Femur (tissue), 1 donor: ENCODE measurements around the gene RNF167.

ENCODE experiments used
- DNase-seq: peaks from one replicate; pipeline ENCODE4 v3.0.0-alpha.2; 2017

The RNF167 gene

GRCh38 chr17:4940555-4941318 lies 669 bp downstream of the RNF167 start:
- DNase-seq = no peak

GRCh38 chr17:4941319-4941610 lies 1.2 kb downstream of the RNF167 start:
- DNase-seq = no peak

GRCh38 chr17:4942760-4943508 lies 2.9 kb downstream of the RNF167 start:
- DNase-seq = no peak

GRCh38 chr17:4944163-4944553 lies 4.1 kb downstream of the RNF167 start:
- no peak for DNase-seq

GRCh38 chr17:4944554-4945175 lies 4.6 kb downstream of the RNF167 start:
- DNase-seq = no peak

- no peak for DNase-seq
Observed at GRCh38 chr17:4945176-4945943, 5.3 kb downstream of the RNF167 start.

GRCh38 chr17:4945944-4946280 lies 5.8 kb downstream of the RNF167 start:
- DNase-seq = no peak

- DNase-seq = no peak
Observed at GRCh38 chr17:4946312-4946976, 6.4 kb downstream of the RNF167 start.

GRCh38 chr17:4947010-4947410 lies 6.9 kb downstream of the RNF167 start:
- DNase-seq = no peak

- DNase-seq = peak; percentile 79
Observed at GRCh38 chr17:4947411-4948165, 7.5 kb downstream of the RNF167 start.

GRCh38 chr17:4948166-4948930 lies 8.3 kb downstream of the RNF167 start, which contains the start of gene PFN1:
TSS of gene PFN1 (minus strand) at chr17:4948530. CDS start at chr17:4948394, 136 bp downstream.
- peak; percentile 95 for DNase-seq

GRCh38 chr17:4948931-4949320 lies 8.9 kb downstream of the RNF167 start:
- peak; percentile 93 for DNase-seq

GRCh38 chr17:4949321-4950074 lies 9.4 kb downstream of the RNF167 start:
- peak; percentile 79 for DNase-seq

GRCh38 chr17:4950075-4950745 lies 10.1 kb downstream of the RNF167 start:
- DNase-seq = peak; percentile 74

GRCh38 chr17:4950746-4951204 lies 10.7 kb downstream of the RNF167 start, which contains the start of gene ENO3:
TSS of gene ENO3 (plus strand) at chr17:4951119. CDS start at chr17:4951830, 711 bp downstream.
- DNase-seq = peak; percentile 72

- DNase-seq = no peak
Observed at GRCh38 chr17:4951486-4951885, 11.4 kb downstream of the RNF167 start.

GRCh38 chr17:4953451-4953961 lies 13.4 kb downstream of the RNF167 start:
- peak; percentile 82 for DNase-seq

GRCh38 chr17:4955091-4955490 lies 15.0 kb downstream of the RNF167 start:
- peak; percentile 18 for DNase-seq

GRCh38 chr17:4956493-4957061 lies 16.5 kb downstream of the RNF167 start:
- no peak for DNase-seq
